ENCODE results near the gene NTHL1. TPM values are rescaled to one million over a fixed set of nuclear protein-coding genes. Genes with fewer than 3 reads are reported as not detected.

NTHL1 gene
- total RNA-seq, 1 experiment from 2014 or later: 93.3 TPM

GRCh38 chr16:2042171-2042985, 5.3 kb downstream of the NTHL1 start:
- TF ChIP-seq NFE2L1 (CRISPR knock-in tag; IDR thresholded peaks at IDR 0.05) (no peak), TCF7 (CRISPR knock-in tag; IDR thresholded peaks at IDR 0.05; ENCODE audit: low read depth) (no peak), SMAD4 (CRISPR knock-in tag; IDR thresholded peaks at IDR 0.05) (no peak), NR3C1 (CRISPR knock-in tag; conservative IDR thresholded peaks at IDR 0.05; ENCODE audit: low read depth) (no peak), E2F4 (CRISPR knock-in tag; IDR thresholded peaks at IDR 0.05; ENCODE audit: borderline replicate concordance, low read depth) (no peak), NFATC4 (CRISPR knock-in tag; IDR thresholded peaks at IDR 0.05) (no peak), ZNF263 (CRISPR knock-in tag; IDR thresholded peaks at IDR 0.05; ENCODE audit: low read depth) (no peak), SP1 (CRISPR knock-in tag; conservative IDR thresholded peaks at IDR 0.05) (no peak), GRHL2 (CRISPR knock-in tag; IDR thresholded peaks at IDR 0.05; ENCODE audit: insufficient replicate concordance, severe bottlenecking) (no peak), ZSCAN18 (CRISPR knock-in tag; IDR thresholded peaks at IDR 0.05) (no peak), ZNF317 (CRISPR knock-in tag; IDR thresholded peaks at IDR 0.05; ENCODE audit: borderline replicate concordance, low read depth) (no peak), RELA (CRISPR knock-in tag; IDR thresholded peaks at IDR 0.05; ENCODE audit: borderline replicate concordance) (no peak), HMGA2 (CRISPR knock-in tag; IDR thresholded peaks at IDR 0.05) (no peak), PRRX2 (CRISPR knock-in tag; IDR thresholded peaks at IDR 0.05) (no peak), MYBL2 (CRISPR knock-in tag; IDR thresholded peaks at IDR 0.05) (no peak), MLX (CRISPR knock-in tag; IDR thresholded peaks at IDR 0.05) (no peak), ZNF425 (CRISPR knock-in tag; conservative IDR thresholded peaks at IDR 0.05) (no peak)
- no peaks in the 10 kb centered on the region for H3K9me3 Mint-ChIP-seq
- POLR2A ChIA-PET: no interaction called here
- ATAC-seq (no peak), DNase-seq (ENCODE audit: low spot score) (no peak)
- no peaks in the 10 kb centered on the region for H3K27me3 Mint-ChIP-seq (ENCODE audit: low read depth)
- CTCF ChIA-PET: interaction anchor here (0.9 to 1.4 kb wide), 3 partner anchors 12 to 48 kb away, joined by 3 to 5 read pairs (median 5); no protein-coding TSS in a partner anchor
- H3K4me3 Mint-ChIP-seq: no peak overlapping the region
- no peak overlapping the region for H3K27ac Mint-ChIP-seq
- peaks cover 4% of the 10 kb centered on the region for H3K4me1 Mint-ChIP-seq
- no peaks in the 10 kb centered on the region; the same call in 1 of the 2 replicates for H3K36me3 Mint-ChIP-seq

- H3K27ac Mint-ChIP-seq: no peak overlapping the region
- ChIA-PET POLR2A (no interaction called here), CTCF (interaction anchor here (0.6 to 3.0 kb wide), 7 partner anchors 11 to 114 kb away, joined by 3 to 11 read pairs (median 3); no protein-coding TSS in a partner anchor)
- ATAC-seq (no peak), DNase-seq (ENCODE audit: low spot score) (no peak)
- H3K4me3 Mint-ChIP-seq: no peak overlapping the region
- H3K36me3 Mint-ChIP-seq: no peaks in the 10 kb centered on the region; the same call in 1 of the 2 replicates
- H3K27me3 Mint-ChIP-seq (ENCODE audit: low read depth): no peaks in the 10 kb centered on the region
- no peaks in the 10 kb centered on the region for H3K4me1 Mint-ChIP-seq
- no peaks in the 10 kb centered on the region for H3K9me3 Mint-ChIP-seq
- no peak for TF ChIP-seq CREM (CRISPR knock-in tag; IDR thresholded peaks at IDR 0.05)
- no peak for TF ChIP-seq PRDM15 (CRISPR knock-in tag; IDR thresholded peaks at IDR 0.05)
These were observed 6.7 kb downstream of the NTHL1 start for GRCh38 chr16:2040787-2041522.
